Liver (tissue), 9 donors: ENCODE results near the gene FMN2. TPM values are rescaled to one million over a fixed set of nuclear protein-coding genes. Genes with fewer than 3 reads are reported as not detected.

Experiments used
- DNase-seq: peaks from one replicate; pipeline ENCODE4 v3.0.0-alpha.2; 2017; ENCODE audit warnings: low spot score
- H3K27ac ChIP-seq, 2 donors: one replicate each; pipeline ENCODE4 v1.7.0; 2013; ENCODE audit warnings: inconsistent platforms in 2 of 2, low read length in 2 of 2, control low read depth in 1 of 2, low read depth in 1 of 2, mild to moderate bottlenecking in 1 of 2
- H3K27me3 ChIP-seq, 4 donors: one replicate each; pipeline versions ENCODE4 v1.6.1 to v1.7.0; 2013; ENCODE audit warnings: low read length in 3 of 4, inconsistent platforms in 1 of 4, mild to moderate bottlenecking in 1 of 4, moderate library complexity in 1 of 4; ENCODE audit not compliant: control insufficient read depth in 4 of 4, insufficient read depth in 4 of 4
- H3K36me3 ChIP-seq, 4 donors: one replicate each; pipeline versions ENCODE4 v1.6.1 to v1.7.0; 2013; ENCODE audit warnings: low read length in 3 of 4, mild to moderate bottlenecking in 3 of 4, low read depth in 1 of 4, moderate library complexity in 1 of 4; ENCODE audit not compliant: control insufficient read depth in 4 of 4, insufficient read depth in 3 of 4
- H3K4me1 ChIP-seq, 4 donors: one replicate each; pipeline versions ENCODE4 v1.6.1 to v1.7.0; 2013; ENCODE audit warnings: low read length in 3 of 4, mild to moderate bottlenecking in 3 of 4, moderate library complexity in 1 of 4; ENCODE audit not compliant: control insufficient read depth in 4 of 4, insufficient read depth in 4 of 4
- H3K4me3 ChIP-seq, 3 donors: one replicate each; pipeline versions ENCODE4 v1.6.1 to v1.7.0; 2013; ENCODE audit warnings: low read length in 3 of 3, control low read depth in 1 of 3, low read depth in 1 of 3, mild to moderate bottlenecking in 1 of 3
- H3K9ac ChIP-seq, 2 donors: one replicate each; pipeline ENCODE4 v1.7.0; 2013; ENCODE audit warnings: low read length in 2 of 2, mild to moderate bottlenecking in 2 of 2, moderate library complexity in 2 of 2, control low read depth in 1 of 2, low read depth in 1 of 2
- H3K9me3 ChIP-seq, 4 donors: one replicate each; pipeline versions ENCODE4 v1.6.1 to v1.7.0; 2013; ENCODE audit warnings: low read length in 3 of 4; ENCODE audit not compliant: control insufficient read depth in 4 of 4
- ATF3 ChIP-seq: IDR thresholded peaks from 2 replicates; pipeline ENCODE4 v1.6.1; 2016; ENCODE audit warnings: antibody characterized with exemption
- CTCF ChIP-seq: fragments of 150-350 bp; IDR thresholded peaks from 2 replicates; pipeline ENCODE4 v1.5.1; 2017; ENCODE audit warnings: improper control_type of control experiment, low read depth, low read length; ENCODE audit not compliant: missing input control
- EGR1 ChIP-seq, 2 donors: IDR thresholded peaks; 2 replicates each; pipeline ENCODE4 v1.6.1; 2016 to 2018; ENCODE audit warnings: antibody characterized with exemption in 2 of 2, low read depth in 2 of 2
- FOXA1 ChIP-seq: IDR thresholded peaks from 2 replicates; pipeline ENCODE4 v1.6.1; 2016; ENCODE audit warnings: antibody characterized with exemption
- FOXA2 ChIP-seq: IDR thresholded peaks from 2 replicates; pipeline ENCODE4 v1.6.1; 2016; ENCODE audit warnings: antibody characterized with exemption
- GABPA ChIP-seq, 2 donors: IDR thresholded peaks in 1 of 2; conservative IDR thresholded peaks in 1 of 2; 2 replicates each; pipeline ENCODE4 v1.6.1; 2016; ENCODE audit warnings: antibody characterized with exemption in 2 of 2, mild to moderate bottlenecking in 1 of 2, moderate library complexity in 1 of 2
- HNF4A ChIP-seq, 2 donors: conservative IDR thresholded peaks; 2 replicates each; pipeline ENCODE4 v1.6.1; 2016; ENCODE audit warnings: antibody characterized with exemption in 2 of 2, mild to moderate bottlenecking in 2 of 2
- HNF4G ChIP-seq: IDR thresholded peaks from 2 replicates; pipeline ENCODE4 v1.6.1; 2016; ENCODE audit warnings: antibody characterized with exemption
- MAX ChIP-seq: IDR thresholded peaks from 2 replicates; pipeline ENCODE4 v1.6.1; 2016; ENCODE audit warnings: antibody characterized with exemption
- NR2F2 ChIP-seq: IDR thresholded peaks from 2 replicates; pipeline ENCODE4 v1.6.1; 2016; ENCODE audit warnings: antibody characterized with exemption
- RAD21 ChIP-seq, 2 donors: IDR thresholded peaks; 2 replicates each; pipeline ENCODE4 v1.6.1; 2016; ENCODE audit warnings: antibody characterized with exemption in 2 of 2, mild to moderate bottlenecking in 2 of 2
- REST ChIP-seq: IDR thresholded peaks from 2 replicates; pipeline ENCODE4 v1.6.1; 2016; ENCODE audit warnings: antibody characterized with exemption, mild to moderate bottlenecking
- RXRA ChIP-seq, 2 donors: IDR thresholded peaks; 2 replicates each; pipeline ENCODE4 v1.6.1; 2017 to 2018; ENCODE audit warnings: antibody characterized with exemption in 2 of 2, mild to moderate bottlenecking in 1 of 2
- SP1 ChIP-seq: IDR thresholded peaks from 2 replicates; pipeline ENCODE4 v1.6.1; 2018; ENCODE audit warnings: antibody characterized with exemption, mild to moderate bottlenecking
- TAF1 ChIP-seq: conservative IDR thresholded peaks from 2 replicates; pipeline ENCODE4 v1.6.1; 2016; ENCODE audit warnings: antibody characterized with exemption, mild to moderate bottlenecking
- YY1 ChIP-seq: IDR thresholded peaks from 2 replicates; pipeline ENCODE4 v1.6.1; 2016; ENCODE audit warnings: antibody characterized with exemption, mild to moderate bottlenecking
- ZBTB33 ChIP-seq: IDR thresholded peaks from 2 replicates; pipeline ENCODE4 v1.6.1; 2016; ENCODE audit warnings: antibody characterized with exemption
- WGBS: extraction: QIAGEN DNeasy Blood & Tissue Kit; methylation state at CpG from one replicate; pipeline ENCODE4 v1.1.7; 2013; 5-methylcytosine and 5-hydroxymethylcytosine counted together
- polyA plus RNA-seq, 2 donors: library from polyadenylated mRNA; stranded (reverse) in 1 of 2; unstranded in 1 of 2; fragments of 200-250 nt in 1 of 2; fragments of >200 nt in 1 of 2; fragmentation: Nextera tagmentation in 1 of 2; extraction: Ambion mirVana in 1 of 2; gene quantifications; one replicate each; pipeline versions ENCODE4 v1.2.1 to v1.2.3, GENCODE V29; 2013 to 2015
- total RNA-seq, 2 donors: library from RNA; depleted of rRNA; stranded (reverse); fragments of >200 nt; gene quantifications; one replicate each; pipeline ENCODE4 v1.2.3, GENCODE V29; 2014
- donor health status: healthy.
- donor health status: healthy.
- donor health status: healthy.
- donor health status: healthy.
- donor health status: healthy.

FMN2 gene
- total and polyA plus RNA-seq, 4 donors, result 0.17 TPM; not detected in 3

- WGBS, result 87% methylated on average over 9 of the region's 9 CpGs
- H3K27me3 ChIP-seq, result no peaks in the 10 kb centered on the region
- no peaks in the 10 kb centered on the region for H3K36me3 ChIP-seq
- no peaks in the 10 kb centered on the region for H3K9me3 ChIP-seq
- DNase-seq, result no peak
- H3K9ac ChIP-seq, result no peak overlapping the region
- no peaks in the 10 kb centered on the region for H3K4me1 ChIP-seq
- no peak overlapping the region for H3K4me3 ChIP-seq
- no peak overlapping the region for H3K27ac ChIP-seq
- TF ChIP-seq SP1, result no peak
Measured at GRCh38 chr1:240338837-240339236, 247.2 kb downstream of the FMN2 start.

GRCh38 chr1:240341365-240342250, 249.9 kb downstream of the FMN2 start:
- H3K27ac ChIP-seq, result no peak overlapping the region
- TF ChIP-seq ATF3 (no peak), GABPA (IDR thresholded peaks at IDR 0.05 in 1 of 2, conservative IDR thresholded peaks at IDR 0.05 in 1 of 2) (no peak), YY1 (no peak), MAX (no peak), TAF1 (no peak), EGR1 (IDR thresholded peaks at IDR 0.05; ENCODE audit: low read depth in 2 of 2) (no peak), CTCF (no peak), REST (no peak), HNF4A (conservative IDR thresholded peaks at IDR 0.05) (no peak), SP1 (no peak), NR2F2 (no peak), FOXA2 (no peak), ZBTB33 (no peak), FOXA1 (no peak), RXRA (IDR thresholded peaks at IDR 0.05) (no peak), HNF4G (no peak), RAD21 (IDR thresholded peaks at IDR 0.05) (no peak)
- DNase-seq, result no peak
- no peak overlapping the region for H3K4me3 ChIP-seq
- no peaks in the 10 kb centered on the region for H3K36me3 ChIP-seq
- 55% methylated on average over 6 of the region's 6 CpGs for whole genome bisulfite sequencing
- H3K27me3 ChIP-seq, result no peaks in the 10 kb centered on the region
- H3K9ac ChIP-seq, result no peak overlapping the region
- H3K9me3 ChIP-seq, result no peaks in the 10 kb centered on the region
- H3K4me1 ChIP-seq, result no peaks in the 10 kb centered on the region
